GM08714 (cell line): ENCODE measurements around the gene TWIST1.

ENCODE experiments used
- H3K4me3 ChIP-seq: fragments of 200-500 bp; sonication (Bioruptor generic); 2 replicates; pipeline ENCODE4 v1.5.1; 2014; ENCODE audit warnings: mild to moderate bottlenecking, low read length, inconsistent platforms
- ZNF274 ChIP-seq: IDR thresholded peaks from 2 replicates; pipeline ENCODE4 v1.6.1; 2012; ENCODE audit warnings: mild to moderate bottlenecking, low read depth, low read length

Gene TWIST1

GRCh38 chr7:19118636-19119371 is 1.4 kb upstream of the TWIST1 start:
- TF ChIP-seq ZNF274, result no peak
- no peak overlapping the region for H3K4me3 ChIP-seq

- no peak for TF ChIP-seq ZNF274
- peak overlapping the region; percentile 59; the same call in 1 of the 2 replicates for H3K4me3 ChIP-seq
Observed at GRCh38 chr7:19117870-19118608, 603 bp upstream of the TWIST1 start.

GRCh38 chr7:19116121-19117090 is 1.0 kb downstream of the TWIST1 start:
- no peak for TF ChIP-seq ZNF274
- peak overlapping the region; percentile 53 for H3K4me3 ChIP-seq

- no peak overlapping the region for H3K4me3 ChIP-seq
- TF ChIP-seq ZNF274, result no peak
Observed at GRCh38 chr7:19114551-19114855, 2.9 kb downstream of the TWIST1 start.

GRCh38 chr7:19113855-19114550 is 3.4 kb downstream of the TWIST1 start:
- no peak overlapping the region for H3K4me3 ChIP-seq
- no peak for TF ChIP-seq ZNF274

GRCh38 chr7:19113002-19113350 is 4.5 kb downstream of the TWIST1 start:
- no peak for TF ChIP-seq ZNF274
- no peak overlapping the region for H3K4me3 ChIP-seq

- TF ChIP-seq ZNF274, result no peak
- no peak overlapping the region for H3K4me3 ChIP-seq
Observed at GRCh38 chr7:19112274-19113001, 5.0 kb downstream of the TWIST1 start.

- no peak for TF ChIP-seq ZNF274
- H3K4me3 ChIP-seq, result no peak overlapping the region
Observed at GRCh38 chr7:19111474-19112273, 5.8 kb downstream of the TWIST1 start.

GRCh38 chr7:19110776-19111175 is 6.7 kb downstream of the TWIST1 start:
- TF ChIP-seq ZNF274, result no peak
- H3K4me3 ChIP-seq, result no peak overlapping the region

- H3K4me3 ChIP-seq, result no peak overlapping the region
- TF ChIP-seq ZNF274, result no peak
Observed at GRCh38 chr7:19110026-19110730, 7.3 kb downstream of the TWIST1 start.

GRCh38 chr7:19109000-19109946 is 8.2 kb downstream of the TWIST1 start:
- no peak for TF ChIP-seq ZNF274
- H3K4me3 ChIP-seq, result no peak overlapping the region
